AG04449 (cell line): Measurements from ENCODE around the gene DISC1.

Experiments used
- CTCF ChIA-PET: fragments of 350-600 bp; formaldehyde crosslinking; extraction: SDS; loops from one replicate; lab custom pipeline; 2021; ENCODE audit warnings: antibody characterized with exemption; lab: Yijun Ruan, JAX
- POLR2A ChIA-PET: fragments of 400-600, 350-600 bp; formaldehyde crosslinking; extraction: SDS; loops from one replicate; lab custom pipeline; 2020; ENCODE audit warnings: antibody characterized with exemption, inconsistent platforms; lab: Yijun Ruan, JAX
- DNase-seq: peaks from one replicate; pipeline ENCODE4 v3.0.0-alpha.2; 2010; ENCODE audit warnings: low read depth, low spot score
- H3K4me3 ChIP-seq: 2 replicates; pipeline ENCODE4 v1.5.1; 2011; ENCODE audit warnings: low read depth, mild to moderate bottlenecking, control low read depth, low read length
- CTCF ChIP-seq: IDR thresholded peaks from one replicate; pipeline ENCODE4 v1.5.1; 2011; ENCODE audit warnings: mild to moderate bottlenecking, moderate library complexity, low read length, control low read depth, inconsistent platforms; ENCODE audit not compliant: insufficient read depth; ENCODE audit errors: missing control alignments

DISC1 gene

DNA sequence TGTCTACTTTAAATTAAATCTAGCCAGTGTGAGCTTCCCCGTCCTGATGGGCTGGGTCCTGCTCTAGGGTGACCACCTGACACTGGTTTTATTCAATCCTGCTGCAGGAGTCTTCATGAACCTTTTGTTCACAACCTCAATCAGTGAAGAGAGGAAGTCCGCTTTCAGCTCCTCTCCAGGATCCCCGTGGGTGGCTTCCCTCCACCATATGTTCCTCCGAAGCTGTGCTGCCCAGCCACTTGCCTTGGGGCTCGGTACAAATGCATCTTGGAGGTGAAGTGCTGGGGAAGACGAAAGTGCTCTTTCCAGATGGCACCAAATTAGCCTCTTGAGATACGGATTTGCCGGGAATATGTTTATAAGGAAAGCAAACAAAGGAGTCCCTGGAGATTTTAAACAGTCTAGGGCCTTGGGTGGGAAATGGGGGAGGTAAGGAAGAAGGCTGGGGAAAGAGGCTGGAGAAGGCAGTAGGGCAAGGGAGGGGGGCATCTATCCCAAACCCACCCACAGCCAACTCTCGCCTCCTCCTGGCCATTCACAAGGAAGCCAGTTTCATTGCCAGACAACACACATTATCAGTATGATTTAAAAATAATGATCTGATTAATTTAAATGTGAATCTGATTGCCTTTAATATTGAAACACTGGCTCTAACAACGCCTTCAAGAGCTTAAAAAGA is 430.8 kb downstream of the DISC1 start:
- ChIA-PET POLR2A (no interaction called here), CTCF (no interaction called here)
- TF ChIP-seq CTCF, result no peak
- no peak overlapping the region for H3K4me3 ChIP-seq
- no peak for DNase-seq

DNA sequence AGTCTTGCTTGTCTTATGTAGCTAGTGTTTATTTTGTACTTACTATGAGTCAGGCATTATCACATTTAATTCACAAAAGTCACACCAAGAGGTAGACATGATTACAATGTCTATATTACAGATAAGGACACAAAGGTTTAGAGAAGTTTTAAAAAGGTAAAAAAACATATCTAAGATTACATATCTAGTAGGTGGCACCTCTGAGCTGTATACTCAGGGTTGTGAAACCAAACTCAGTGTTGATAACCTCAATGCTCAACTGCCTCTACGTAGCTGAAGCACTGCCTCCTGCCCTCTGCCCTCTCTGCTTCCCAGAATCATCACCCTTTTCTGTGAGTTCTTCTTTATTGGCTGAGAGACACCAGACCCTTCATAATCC is 431.3 kb downstream of the DISC1 start:
- TF ChIP-seq CTCF, result no peak
- DNase-seq, result no peak
- POLR2A ChIA-PET, result no interaction called here
- no peak overlapping the region for H3K4me3 ChIP-seq
- CTCF ChIA-PET, result no interaction called here

DNA sequence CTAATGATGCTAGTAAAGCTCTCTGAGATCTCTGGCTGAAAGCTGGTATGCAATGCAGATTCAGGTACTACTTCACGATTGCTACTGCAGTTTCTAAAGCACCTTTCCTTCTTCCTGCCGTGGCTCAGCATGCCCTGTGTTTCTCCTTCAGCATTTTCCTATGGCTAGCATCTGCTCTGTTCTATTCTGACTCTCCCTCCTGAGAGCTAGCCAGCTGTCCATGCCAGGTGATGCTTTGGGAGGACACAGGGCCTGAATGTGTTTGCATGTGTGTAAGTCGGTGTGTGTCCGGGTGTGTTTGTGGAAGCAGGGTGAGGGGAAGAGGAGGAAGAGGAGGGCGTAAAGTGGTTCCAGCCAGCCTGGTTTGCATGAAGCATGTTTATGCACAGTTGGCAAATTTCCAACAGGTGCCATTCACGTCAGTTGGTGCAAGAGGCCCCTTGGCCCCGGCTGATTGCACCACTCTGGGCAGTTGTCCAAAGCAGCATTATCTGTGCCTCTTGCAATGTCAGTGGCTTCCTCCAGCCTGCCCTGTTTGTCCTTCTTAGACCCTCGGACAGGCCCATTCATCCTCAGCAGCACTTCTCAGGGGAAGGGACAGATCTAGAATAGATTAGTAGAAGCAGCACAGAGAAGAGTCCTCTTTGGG is 433.3 kb downstream of the DISC1 start:
- TF ChIP-seq CTCF, result no peak
- no peak for DNase-seq
- H3K4me3 ChIP-seq, result no peak overlapping the region
- POLR2A ChIA-PET, result no interaction called here
- CTCF ChIA-PET, result interaction anchor here (1.4 kb wide), 1 partner anchor 303 kb away, joined by 5 read pairs; no protein-coding TSS in a partner anchor

GRCh38 chr1:232062967-232063366 is 436.4 kb downstream of the DISC1 start:
- no peak overlapping the region for H3K4me3 ChIP-seq
- no peak for DNase-seq
- TF ChIP-seq CTCF, result no peak
- ChIA-PET POLR2A (no interaction called here), CTCF (no interaction called here)

- POLR2A ChIA-PET, result no interaction called here
- no peak for TF ChIP-seq CTCF
- CTCF ChIA-PET, result interaction anchor here (0.6 kb wide), 1 partner anchor 36 kb away, joined by 3 read pairs; no protein-coding TSS in a partner anchor
- H3K4me3 ChIP-seq, result no peak overlapping the region
- DNase-seq, result no peak
Observed at GRCh38 chr1:232066521-232066920, 439.9 kb downstream of the DISC1 start.

DNA sequence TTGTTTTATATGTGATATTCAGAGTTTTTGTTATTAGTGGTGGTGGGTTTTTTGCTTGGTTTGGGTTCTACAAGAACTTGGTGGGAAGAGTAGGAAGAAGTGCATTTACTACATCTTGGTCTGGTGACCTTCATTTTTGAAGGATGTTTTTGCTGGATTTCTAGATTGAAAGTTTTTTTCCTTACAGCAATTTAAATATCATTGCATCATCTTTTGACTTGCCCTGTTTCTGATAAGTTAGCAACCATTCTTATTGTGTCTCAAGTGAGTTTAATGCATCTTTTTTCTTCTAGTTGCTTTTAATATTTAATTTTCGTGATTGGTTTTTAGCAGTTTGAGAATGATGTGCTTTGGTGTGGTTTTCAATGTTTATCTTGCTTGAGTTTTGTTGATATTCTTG is 447.7 kb downstream of the DISC1 start:
- no peak for DNase-seq
- H3K4me3 ChIP-seq, result no peak overlapping the region
- no peak for TF ChIP-seq CTCF
- ChIA-PET POLR2A (no interaction called here), CTCF (no interaction called here)
